Measurements from ENCODE around the gene CD99L2. TPM values are rescaled to one million over a fixed set of nuclear protein-coding genes. Genes with fewer than 3 reads are reported as not detected.

The CD99L2 gene
- total RNA-seq, 2 donors from 2014 or later: 12.3 to 15.4 TPM

DNA sequence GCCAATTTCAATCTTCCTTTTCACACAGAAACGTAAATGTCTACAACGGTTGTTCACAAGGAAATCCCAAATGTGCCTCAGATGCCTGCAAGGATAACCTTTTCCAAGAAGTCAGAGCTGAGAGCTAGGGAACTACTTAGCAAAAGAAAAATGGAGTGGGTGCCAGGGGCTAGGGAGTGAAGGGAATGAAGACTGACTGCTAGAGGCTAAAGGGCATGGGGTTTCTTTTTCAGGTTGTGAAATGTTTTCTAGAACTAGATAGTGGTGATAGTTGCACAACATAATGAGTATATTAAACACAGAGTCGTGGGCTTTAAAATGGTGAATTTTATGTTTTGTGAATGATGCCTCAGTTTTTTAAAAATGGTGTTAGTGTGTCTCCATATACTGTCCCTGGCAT lies 53.4 kb downstream of the CD99L2 start:
- intact Hi-C loops (cut with DNase I): no loop called here
- H3K4me1 ChIP-seq: no peaks in the 10 kb centered on the region
- TF ChIP-seq, protein P1, sequence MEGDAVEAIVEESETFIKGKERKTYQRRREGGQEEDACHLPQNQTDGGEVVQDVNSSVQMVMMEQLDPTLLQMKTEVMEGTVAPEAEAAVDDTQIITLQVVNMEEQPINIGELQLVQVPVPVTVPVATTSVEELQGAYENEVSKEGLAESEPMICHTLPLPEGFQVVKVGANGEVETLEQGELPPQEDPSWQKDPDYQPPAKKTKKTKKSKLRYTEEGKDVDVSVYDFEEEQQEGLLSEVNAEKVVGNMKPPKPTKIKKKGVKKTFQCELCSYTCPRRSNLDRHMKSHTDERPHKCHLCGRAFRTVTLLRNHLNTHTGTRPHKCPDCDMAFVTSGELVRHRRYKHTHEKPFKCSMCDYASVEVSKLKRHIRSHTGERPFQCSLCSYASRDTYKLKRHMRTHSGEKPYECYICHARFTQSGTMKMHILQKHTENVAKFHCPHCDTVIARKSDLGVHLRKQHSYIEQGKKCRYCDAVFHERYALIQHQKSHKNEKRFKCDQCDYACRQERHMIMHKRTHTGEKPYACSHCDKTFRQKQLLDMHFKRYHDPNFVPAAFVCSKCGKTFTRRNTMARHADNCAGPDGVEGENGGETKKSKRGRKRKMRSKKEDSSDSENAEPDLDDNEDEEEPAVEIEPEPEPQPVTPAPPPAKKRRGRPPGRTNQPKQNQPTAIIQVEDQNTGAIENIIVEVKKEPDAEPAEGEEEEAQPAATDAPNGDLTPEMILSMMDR (IDR thresholded peaks at IDR 0.05): no peak
- no peaks in the 10 kb centered on the region for H3K27me3 ChIP-seq
- H3K36me3 ChIP-seq: no peaks in the 10 kb centered on the region
- H3K9ac ChIP-seq (ENCODE audit: low read depth in 2 of 2, low read length in 2 of 2): no peak overlapping the region
- no peak for DNase-seq
- no peak overlapping the region for H3K27ac ChIP-seq
- no peaks in the 10 kb centered on the region for H3K9me3 ChIP-seq
- no peak overlapping the region for H3K4me3 ChIP-seq

DNA sequence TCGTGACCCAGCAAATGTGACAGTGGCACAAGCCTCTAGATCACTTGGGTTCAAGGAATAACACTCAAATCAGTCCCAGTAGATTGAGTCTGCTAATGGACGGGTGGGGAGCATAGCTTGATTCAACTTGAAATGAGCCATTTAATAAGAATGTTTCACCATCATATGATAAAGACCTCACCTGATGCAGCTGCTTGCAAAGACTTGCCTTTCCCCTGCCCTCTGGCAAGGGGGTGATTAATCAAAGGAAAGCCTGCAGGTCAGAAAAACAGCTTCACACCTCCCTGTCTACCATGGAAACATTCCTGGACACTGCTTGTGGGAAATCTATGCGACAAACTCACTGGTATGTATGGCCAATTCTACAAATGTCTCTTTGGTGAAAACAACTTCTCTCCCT lies 54.5 kb downstream of the CD99L2 start:
- TF ChIP-seq, protein P1 (IDR thresholded peaks at IDR 0.05): no peak
- Histone ChIP-seq H3K4me3 (no peak overlapping the region), H3K27ac (no peak overlapping the region), H3K27me3 (no peaks in the 10 kb centered on the region), H3K9ac (ENCODE audit: low read depth in 2 of 2, low read length in 2 of 2) (no peak overlapping the region), H3K9me3 (no peaks in the 10 kb centered on the region), H3K4me1 (no peaks in the 10 kb centered on the region), H3K36me3 (no peaks in the 10 kb centered on the region)
- intact Hi-C loops (cut with DNase I): no loop called here
- no peak for DNase-seq

DNA sequence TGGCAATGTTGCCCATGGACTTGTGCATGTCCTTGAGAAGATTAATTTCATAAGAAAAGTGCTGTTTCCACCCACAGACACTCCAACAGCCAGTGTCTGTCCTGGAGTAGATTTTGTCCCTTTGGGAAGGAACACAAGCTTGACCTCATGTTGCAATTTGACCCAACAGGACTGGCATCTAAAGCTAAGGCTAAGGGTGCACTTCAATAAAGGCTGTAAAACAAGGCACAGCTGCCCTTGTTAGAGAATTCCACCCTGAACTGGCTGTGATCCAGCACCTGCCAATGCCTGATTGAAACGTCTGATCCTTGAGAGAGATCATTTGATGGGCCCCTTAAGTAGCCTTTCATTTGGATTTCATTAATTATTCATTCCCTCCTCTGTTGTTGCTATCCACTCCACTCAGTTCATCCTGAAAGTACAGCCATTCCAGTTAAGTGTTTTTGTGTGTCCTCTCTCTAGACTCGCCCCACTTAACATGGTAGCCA lies 56.2 kb downstream of the CD99L2 start:
- H3K4me1 ChIP-seq: no peaks in the 10 kb centered on the region
- no peak overlapping the region for H3K4me3 ChIP-seq
- no peak overlapping the region for H3K9ac ChIP-seq (ENCODE audit: low read depth in 2 of 2, low read length in 2 of 2)
- intact Hi-C loops (cut with DNase I): no loop called here
- no peaks in the 10 kb centered on the region for H3K27me3 ChIP-seq
- no peak overlapping the region for H3K27ac ChIP-seq
- no peaks in the 10 kb centered on the region for H3K36me3 ChIP-seq
- H3K9me3 ChIP-seq: no peaks in the 10 kb centered on the region
- TF ChIP-seq, protein P1 (IDR thresholded peaks at IDR 0.05): no peak
- DNase-seq: no peak

DNA sequence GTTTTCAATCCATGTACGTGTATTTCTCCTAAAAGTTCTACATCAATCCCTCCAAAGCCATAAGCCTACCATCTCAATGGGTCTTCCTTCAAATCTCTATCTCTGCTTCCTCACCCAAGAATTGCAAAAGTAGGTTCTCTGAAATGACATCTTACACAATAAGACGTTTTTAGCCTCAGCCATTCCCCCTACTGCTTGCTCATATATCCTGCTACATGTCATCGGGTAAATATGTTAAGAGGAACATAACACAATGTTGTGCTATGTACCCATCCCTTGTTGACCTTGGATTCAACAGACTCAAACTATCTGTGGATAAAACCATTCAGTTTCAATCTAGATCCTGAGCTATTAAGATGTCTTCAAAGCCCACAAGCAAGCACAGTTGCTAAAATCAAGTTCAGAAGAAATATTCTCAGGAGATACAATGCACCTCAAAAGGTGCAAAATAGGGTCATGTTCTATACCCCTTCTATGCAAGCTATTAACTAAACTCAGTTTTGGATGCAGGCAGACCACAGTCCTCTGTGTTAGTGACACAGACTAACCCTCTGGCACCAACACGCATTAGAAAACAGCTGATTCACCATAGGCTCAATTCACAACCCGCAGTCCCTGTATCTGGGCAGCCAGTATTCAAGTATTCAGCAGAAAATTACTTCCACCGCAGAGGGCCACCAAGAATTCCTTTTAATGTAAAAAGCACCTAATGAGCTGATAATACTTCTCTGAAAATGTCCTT lies 56.8 kb downstream of the CD99L2 start:
- TF ChIP-seq, protein P1 (IDR thresholded peaks at IDR 0.05): no peak
- no peaks in the 10 kb centered on the region for H3K27me3 ChIP-seq
- H3K9ac ChIP-seq (ENCODE audit: low read depth in 2 of 2, low read length in 2 of 2): no peak overlapping the region
- no peaks in the 10 kb centered on the region for H3K9me3 ChIP-seq
- H3K4me3 ChIP-seq: no peak overlapping the region
- H3K36me3 ChIP-seq: no peaks in the 10 kb centered on the region
- intact Hi-C loops (cut with DNase I): no loop called here
- no peak overlapping the region for H3K27ac ChIP-seq
- no peaks in the 10 kb centered on the region for H3K4me1 ChIP-seq
- DNase-seq: no peak

DNA sequence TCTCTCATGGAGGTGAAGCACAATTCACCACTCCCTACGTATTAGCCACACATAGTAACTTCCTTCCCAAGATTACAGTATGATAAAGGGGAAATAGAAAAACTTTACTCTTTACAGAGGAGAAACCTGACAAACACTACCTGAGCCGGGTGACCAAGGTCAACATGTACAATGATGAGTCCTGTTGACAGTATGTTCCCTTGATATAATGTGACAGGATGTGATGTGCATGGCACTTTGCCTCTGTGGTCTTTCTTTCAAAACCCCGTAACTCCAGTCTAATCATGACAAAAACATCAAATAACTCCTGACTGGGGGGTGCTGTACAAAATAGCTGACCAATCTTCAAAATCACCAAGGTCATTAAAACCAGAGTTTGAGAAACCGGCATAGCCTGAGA lies 60.6 kb downstream of the CD99L2 start:
- DNase-seq: no peak
- TF ChIP-seq, protein P1 (IDR thresholded peaks at IDR 0.05): no peak
- Histone ChIP-seq H3K27ac (no peak overlapping the region), H3K9ac (ENCODE audit: low read depth in 2 of 2, low read length in 2 of 2) (no peak overlapping the region), H3K36me3 (no peaks in the 10 kb centered on the region), H3K9me3 (no peaks in the 10 kb centered on the region), H3K4me1 (no peaks in the 10 kb centered on the region), H3K4me3 (no peak overlapping the region), H3K27me3 (no peaks in the 10 kb centered on the region)
- intact Hi-C loops (cut with DNase I): no loop called here
